NCI-H2196 (cell line): Measurements from ENCODE around the gene CACNA1E.

Source experiments
- DNase-seq: peaks from one replicate; lab custom pipeline; 2025; ENCODE audit not compliant: unreplicated experiment; lab: John Stamatoyannopoulos, UW

Gene CACNA1E

DNA sequence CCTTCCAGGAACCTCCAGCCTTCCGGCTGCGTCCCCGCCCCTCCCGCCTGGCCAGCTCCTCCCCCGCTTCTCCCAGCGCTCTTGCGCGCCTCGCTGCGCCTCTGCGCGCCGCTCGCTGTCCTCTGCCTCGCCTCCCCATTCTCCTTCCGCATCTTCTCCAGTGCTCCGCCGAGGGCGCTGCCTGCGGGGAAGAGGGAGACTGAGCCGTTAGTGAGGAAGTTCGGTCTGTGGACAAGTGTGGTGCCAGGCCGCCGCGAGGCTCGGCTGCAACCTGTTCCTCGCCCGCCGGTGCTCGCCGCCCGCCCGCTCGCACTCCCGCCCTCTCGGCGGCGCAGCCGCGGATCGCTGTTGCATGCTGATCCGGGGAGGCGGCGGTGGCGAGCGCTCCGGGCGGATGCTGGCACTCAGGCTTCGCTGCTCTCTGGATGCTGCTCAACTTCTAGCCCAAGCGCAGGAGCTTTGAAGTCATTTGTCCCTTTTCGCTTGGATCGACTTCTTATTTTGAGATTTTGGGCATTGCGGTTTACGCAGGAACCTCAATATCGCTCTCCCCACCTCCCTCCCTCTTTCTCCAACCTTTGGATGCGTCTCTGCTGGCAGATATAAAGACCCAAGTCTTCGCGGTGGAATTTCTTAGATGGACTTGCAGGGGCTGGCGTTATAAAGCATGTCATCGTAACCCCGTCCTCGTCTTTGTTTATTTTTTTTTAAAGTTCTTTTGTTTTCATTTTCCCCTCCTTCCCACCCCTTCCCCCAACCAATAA lies 614 bp upstream of the CACNA1E start:
- DNase-seq, result no peak

- no peak for DNase-seq
Measured at GRCh38 chr1:181484821-181485220, 1.5 kb downstream of the CACNA1E start.

GRCh38 chr1:181485287-181486097 lies 2.2 kb downstream of the CACNA1E start:
- no peak for DNase-seq

DNA sequence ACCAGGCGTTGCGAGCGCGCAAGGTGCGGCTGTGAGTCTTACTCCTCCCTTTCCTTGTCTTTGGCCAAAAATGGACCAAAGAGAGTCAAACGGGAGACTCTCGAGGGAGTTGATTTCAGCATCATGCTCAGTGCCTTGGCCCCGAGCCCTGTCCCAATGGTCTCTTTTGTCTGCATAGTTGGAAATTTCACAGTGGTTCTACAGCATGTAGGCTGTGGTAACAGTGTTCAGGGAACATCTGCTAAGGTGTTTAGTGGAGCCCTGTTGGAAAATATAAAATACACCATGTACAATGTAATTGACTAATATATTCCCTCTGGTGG lies 2.7 kb downstream of the CACNA1E start:
- DNase-seq, result no peak

- no peak for DNase-seq
Measured at GRCh38 chr1:181488866-181489265, 5.5 kb downstream of the CACNA1E start.

DNA sequence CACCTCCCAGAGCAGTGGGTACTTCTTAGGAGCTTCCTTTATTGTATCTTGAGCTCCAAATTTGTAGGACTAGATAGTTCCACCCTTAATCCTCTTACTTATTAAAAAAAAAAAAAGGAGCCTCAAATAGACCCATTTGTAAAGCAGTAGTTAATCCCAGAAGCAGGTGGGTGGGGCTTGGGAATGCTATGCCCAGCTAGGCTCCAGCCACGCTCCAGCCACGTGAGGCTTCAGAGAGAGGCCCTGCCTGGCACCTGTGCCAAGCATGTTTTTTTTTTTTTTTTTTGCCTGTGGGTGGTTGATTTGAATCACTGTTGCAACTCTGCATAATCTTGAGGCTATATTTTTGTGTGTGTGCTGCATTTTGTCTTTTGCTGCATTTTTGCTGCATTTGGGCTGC lies 7.0 kb downstream of the CACNA1E start:
- DNase-seq, result no peak

- DNase-seq, result no peak
Measured at GRCh38 chr1:181490740-181491712, 7.7 kb downstream of the CACNA1E start.

GRCh38 chr1:181493166-181493565 lies 9.8 kb downstream of the CACNA1E start:
- peak; percentile 15 for DNase-seq

DNA sequence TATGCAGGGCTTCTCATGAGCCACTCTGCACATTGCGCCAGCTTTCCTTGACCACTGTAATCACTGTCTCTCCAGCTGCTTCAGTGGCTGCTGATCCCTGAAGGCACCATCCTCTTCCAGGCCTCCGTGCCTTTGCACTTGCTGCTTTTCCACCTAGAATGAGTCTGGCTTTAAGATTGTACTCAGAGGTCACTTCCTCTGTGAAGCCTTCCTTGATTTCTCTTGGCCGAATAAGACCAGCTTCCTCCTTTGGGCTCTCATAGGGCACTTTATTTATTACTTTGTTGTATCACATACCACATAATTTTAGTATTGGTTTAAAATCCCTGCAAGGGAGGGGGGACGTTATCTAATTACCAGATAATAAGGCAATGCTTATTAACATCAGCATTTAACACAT lies 10.6 kb downstream of the CACNA1E start:
- DNase-seq, result no peak

DNA sequence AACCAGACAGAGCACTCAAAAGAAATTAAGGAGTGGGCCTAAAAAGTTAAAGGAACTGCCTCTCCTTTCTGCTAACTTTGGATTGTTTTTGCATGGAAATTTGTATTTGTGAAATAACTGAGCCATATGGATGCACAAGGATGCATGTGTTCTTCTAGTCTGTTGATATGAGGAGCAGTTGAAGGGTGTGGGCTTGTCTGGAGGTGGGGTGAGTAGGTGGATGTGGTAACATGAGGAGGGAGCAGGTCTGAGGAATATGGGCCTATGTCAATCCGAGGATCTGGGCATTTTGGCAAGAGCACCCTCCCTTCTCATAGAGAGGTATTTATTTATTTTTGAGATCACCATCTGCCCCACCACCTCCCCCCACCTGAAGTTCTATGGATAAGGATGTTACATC lies 13.4 kb downstream of the CACNA1E start:
- no peak for DNase-seq

DNA sequence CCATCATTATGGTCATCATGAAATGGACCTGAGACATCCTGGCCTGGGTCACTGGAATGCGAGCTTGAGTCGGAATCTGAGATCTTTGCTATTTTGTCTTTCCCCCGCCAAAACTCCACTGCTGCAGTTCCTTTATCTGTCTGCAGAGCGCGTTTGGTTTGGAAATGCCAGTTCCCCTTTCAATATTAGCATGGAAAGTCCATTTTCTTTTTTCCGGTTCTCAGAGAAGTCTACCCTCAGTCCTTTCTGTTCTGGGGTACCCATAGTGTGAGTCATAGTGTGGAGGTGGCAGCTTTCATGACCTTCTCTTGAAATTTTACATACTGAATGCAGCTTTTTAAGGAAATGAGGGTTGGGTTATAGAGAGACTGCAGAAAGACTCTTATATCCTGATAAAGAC lies 14.6 kb downstream of the CACNA1E start:
- DNase-seq, result no peak

- DNase-seq, result no peak
Measured at GRCh38 chr1:181499825-181500224, 16.5 kb downstream of the CACNA1E start.

GRCh38 chr1:181500636-181501035 lies 17.3 kb downstream of the CACNA1E start:
- no peak for DNase-seq

DNA sequence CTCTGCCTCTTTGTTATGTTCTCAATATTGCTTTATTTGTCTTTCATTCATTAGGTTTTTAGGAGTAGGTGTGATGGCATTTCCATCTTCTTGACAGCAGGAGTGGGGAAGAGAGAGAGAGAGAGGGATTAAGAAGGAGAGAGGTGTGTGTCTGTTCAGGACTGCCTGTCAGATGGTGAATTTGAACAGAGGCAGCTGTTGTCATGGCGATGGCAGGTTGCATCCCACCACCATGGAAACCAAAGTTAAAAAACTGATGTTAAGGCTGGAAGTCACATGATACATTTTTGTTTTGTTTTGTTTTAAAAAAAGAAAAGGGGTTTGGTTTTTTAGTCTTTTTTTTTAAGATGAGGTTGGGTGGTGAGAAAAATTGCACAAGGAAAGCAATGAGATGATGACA lies 18.3 kb downstream of the CACNA1E start:
- DNase-seq, result no peak

DNA sequence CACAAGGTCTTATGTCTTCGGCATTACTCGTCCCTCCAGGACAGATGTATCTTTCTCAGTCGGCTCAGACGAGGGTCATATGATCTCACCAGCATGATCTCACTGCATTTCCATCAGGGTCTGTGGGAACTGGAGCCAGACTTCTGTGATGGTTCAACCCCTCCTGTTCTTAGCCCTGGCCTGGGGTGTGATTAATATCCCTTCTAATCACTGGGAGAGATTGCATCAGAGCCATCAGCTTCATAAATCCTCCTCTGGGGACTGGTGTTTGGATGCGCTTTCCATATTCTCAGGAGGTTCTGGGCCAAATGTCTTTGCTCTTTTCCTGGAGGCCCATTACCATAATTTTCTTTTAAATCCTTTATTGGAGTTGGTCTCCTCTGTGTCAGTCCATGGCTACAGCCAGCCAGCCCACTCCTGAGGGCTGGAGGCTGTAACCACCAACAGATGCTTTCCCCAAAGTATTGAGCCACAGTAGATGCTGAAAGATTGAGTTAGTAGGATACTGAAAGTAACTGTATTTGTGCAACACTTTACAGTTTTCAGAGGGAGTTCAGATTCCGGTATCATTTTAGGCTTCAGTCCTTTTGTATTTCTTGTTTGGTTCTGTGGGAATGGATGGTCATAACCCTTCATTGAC lies 20.0 kb downstream of the CACNA1E start:
- no peak for DNase-seq

GRCh38 chr1:181504399-181504842 lies 21.1 kb downstream of the CACNA1E start:
- DNase-seq, result no peak

DNA sequence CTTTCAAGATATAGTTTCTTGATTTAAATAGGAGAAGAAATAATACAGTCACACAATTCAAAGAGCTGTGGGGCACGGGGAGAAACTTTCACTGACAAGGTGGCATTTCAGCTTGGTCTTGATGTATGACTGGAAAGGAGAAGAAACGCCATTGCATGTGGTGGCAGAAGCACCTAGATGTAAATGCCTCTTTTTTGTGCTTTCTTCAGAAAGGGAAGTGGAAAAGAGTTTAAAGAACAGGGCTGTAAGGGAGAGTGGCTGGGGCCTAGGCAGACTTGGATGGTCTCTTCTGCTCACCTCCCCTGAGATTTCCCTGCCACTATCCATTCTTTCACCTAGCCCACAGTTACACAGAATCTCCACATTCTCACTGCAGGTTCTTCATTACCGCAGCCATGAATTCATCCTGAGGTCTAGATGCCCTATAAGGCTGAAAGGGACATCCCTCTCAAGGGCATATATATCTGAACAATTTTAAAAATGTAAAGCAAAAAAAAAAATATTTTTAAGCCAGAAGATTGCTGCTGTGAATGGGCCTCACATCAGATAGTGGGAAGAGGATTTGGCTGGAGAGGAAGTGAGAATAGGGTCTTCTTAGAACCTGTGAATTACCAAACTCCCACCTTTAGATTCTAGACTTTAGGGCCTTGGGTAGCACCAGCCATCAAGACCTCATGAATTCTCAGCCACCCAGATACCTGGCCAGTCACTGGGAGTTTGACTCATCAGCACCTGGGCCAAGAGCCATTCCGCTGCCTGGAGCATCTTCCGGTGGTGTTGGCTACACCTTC lies 23.4 kb downstream of the CACNA1E start:
- no peak for DNase-seq

GRCh38 chr1:181508486-181509165 lies 25.3 kb downstream of the CACNA1E start:
- no peak for DNase-seq

DNA sequence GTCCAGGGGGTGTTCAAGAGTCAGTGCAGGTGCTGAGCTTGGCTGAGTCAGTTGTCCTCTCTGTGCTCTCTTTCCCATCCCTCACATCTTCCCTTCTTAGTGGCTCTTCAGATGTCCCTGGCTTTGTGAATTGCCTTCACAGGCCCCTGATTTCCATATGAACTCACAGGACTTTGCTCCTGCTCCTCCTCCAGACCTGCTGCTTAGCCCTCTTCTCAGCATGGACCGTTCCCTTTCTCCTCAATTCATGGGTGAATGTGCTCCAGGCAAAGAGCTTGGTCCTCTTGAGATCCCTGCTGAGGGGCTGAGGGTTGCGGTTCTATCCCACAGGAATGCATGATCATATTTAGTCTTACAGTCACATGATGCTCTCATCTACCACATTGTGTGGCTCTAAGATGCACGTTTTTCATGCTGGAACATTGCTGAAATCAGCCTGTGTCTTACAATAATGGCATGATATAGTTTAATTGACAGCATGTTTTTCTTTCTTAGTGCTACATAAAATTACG lies 30.5 kb downstream of the CACNA1E start:
- peak; percentile 54 for DNase-seq
